ENCODE data around the gene PMM1. TPM values are rescaled to one million over a fixed set of nuclear protein-coding genes. Genes with fewer than 3 reads are reported as not detected.

Gene PMM1
- total RNA-seq, 1 experiment from 2014 or later: 18.6 TPM

DNA sequence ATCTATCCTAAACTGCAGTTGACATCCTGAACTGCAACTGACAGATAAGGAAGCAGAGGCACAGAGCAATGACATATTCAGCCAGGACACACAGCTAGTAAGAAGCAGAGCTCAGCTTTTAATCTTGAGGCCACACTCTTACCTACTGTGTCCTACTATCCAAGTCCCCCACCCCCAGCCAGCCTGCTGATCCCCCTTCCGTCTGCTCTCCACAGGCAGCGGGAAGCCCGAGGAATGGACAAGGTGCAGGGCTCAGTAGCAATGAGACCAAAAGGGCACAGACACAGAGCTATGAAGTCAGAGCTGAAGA lies 49.7 kb downstream of the PMM1 start:
- TF ChIP-seq, protein P1, sequence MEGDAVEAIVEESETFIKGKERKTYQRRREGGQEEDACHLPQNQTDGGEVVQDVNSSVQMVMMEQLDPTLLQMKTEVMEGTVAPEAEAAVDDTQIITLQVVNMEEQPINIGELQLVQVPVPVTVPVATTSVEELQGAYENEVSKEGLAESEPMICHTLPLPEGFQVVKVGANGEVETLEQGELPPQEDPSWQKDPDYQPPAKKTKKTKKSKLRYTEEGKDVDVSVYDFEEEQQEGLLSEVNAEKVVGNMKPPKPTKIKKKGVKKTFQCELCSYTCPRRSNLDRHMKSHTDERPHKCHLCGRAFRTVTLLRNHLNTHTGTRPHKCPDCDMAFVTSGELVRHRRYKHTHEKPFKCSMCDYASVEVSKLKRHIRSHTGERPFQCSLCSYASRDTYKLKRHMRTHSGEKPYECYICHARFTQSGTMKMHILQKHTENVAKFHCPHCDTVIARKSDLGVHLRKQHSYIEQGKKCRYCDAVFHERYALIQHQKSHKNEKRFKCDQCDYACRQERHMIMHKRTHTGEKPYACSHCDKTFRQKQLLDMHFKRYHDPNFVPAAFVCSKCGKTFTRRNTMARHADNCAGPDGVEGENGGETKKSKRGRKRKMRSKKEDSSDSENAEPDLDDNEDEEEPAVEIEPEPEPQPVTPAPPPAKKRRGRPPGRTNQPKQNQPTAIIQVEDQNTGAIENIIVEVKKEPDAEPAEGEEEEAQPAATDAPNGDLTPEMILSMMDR (conservative IDR thresholded peaks at IDR 0.05; ENCODE audit: low read depth, low read length): no peak
- TF ChIP-seq EZH2phosphoT487 (IDR thresholded peaks at IDR 0.05; ENCODE audit: borderline replicate concordance, low read length): no peak
- no peak for TF ChIP-seq EZH2 (IDR thresholded peaks at IDR 0.05; ENCODE audit: low read length, unreplicated experiment)
- BruUV-seq (replicated peaks): no TSS peak
- Histone ChIP-seq H3K27ac (ENCODE audit: low read length) (no peak overlapping the region), H3K4me1 (ENCODE audit: insufficient read depth, low read length) (0 out of 2 replicates have a peak, but pooled peaks cover 4% of the 10 kb centered on the region), H3K9me2 (replicated peaks; ENCODE audit: low read length) (no peaks in the 10 kb centered on the region), H3K79me2 (ENCODE audit: low read length) (peaks cover 58% of the 10 kb centered on the region), H3K27me3 (ENCODE audit: low read length) (no peaks in the 10 kb centered on the region), H3K9ac (ENCODE audit: low read length) (no peak overlapping the region), H3F3A (ENCODE audit: low read length, unreplicated experiment) (no peaks in the 10 kb centered on the region), H3K9me3 (ENCODE audit: low read length) (no peaks in the 10 kb centered on the region), H3K36me3 (ENCODE audit: low read depth, low read length) (0 out of 2 replicates have a peak, but pooled peaks cover 3% of the 10 kb centered on the region), H2AFZ (ENCODE audit: low read length) (no peak overlapping the region), H3K4me3 (ENCODE audit: low read length) (no peak overlapping the region), H3K4me2 (ENCODE audit: low read length) (no peak overlapping the region), H4K20me1 (ENCODE audit: low read length) (peaks cover 20% of the 10 kb centered on the region)
- ChIA-PET CTCF (no interaction called here), POLR2A (ENCODE audit: unreplicated experiment) (interaction anchor here (0.5 kb wide), 1 partner anchor 50 kb away, joined by 8 read pairs; the partner anchor contains the start of gene PMM1)
- DNase-seq (no peak), ATAC-seq (no peak)
- intact Hi-C loops (cut with micrococcal nuclease): no loop called here

- Histone ChIP-seq H3K36me3 (ENCODE audit: low read depth, low read length) (0 out of 2 replicates have a peak, but pooled peaks cover 3% of the 10 kb centered on the region), H3K9me3 (ENCODE audit: low read length) (no peaks in the 10 kb centered on the region), H3K4me3 (ENCODE audit: low read length) (no peak overlapping the region), H3K79me2 (ENCODE audit: low read length) (peaks cover 58% of the 10 kb centered on the region), H3K9ac (ENCODE audit: low read length) (no peak overlapping the region), H3K9me2 (replicated peaks; ENCODE audit: low read length) (no peaks in the 10 kb centered on the region), H3K27ac (ENCODE audit: low read length) (no peak overlapping the region), H4K20me1 (ENCODE audit: low read length) (peaks cover 20% of the 10 kb centered on the region), H2AFZ (ENCODE audit: low read length) (no peak overlapping the region), H3K27me3 (ENCODE audit: low read length) (no peaks in the 10 kb centered on the region), H3F3A (ENCODE audit: low read length, unreplicated experiment) (no peaks in the 10 kb centered on the region), H3K4me2 (ENCODE audit: low read length) (no peak overlapping the region), H3K4me1 (ENCODE audit: insufficient read depth, low read length) (no peaks in the 10 kb centered on the region)
- TF ChIP-seq, protein P1 (conservative IDR thresholded peaks at IDR 0.05; ENCODE audit: low read depth, low read length): no peak
- TF ChIP-seq EZH2phosphoT487 (IDR thresholded peaks at IDR 0.05; ENCODE audit: borderline replicate concordance, low read length) (no peak), EZH2 (IDR thresholded peaks at IDR 0.05; ENCODE audit: low read length, unreplicated experiment) (no peak)
- ATAC-seq (no peak), DNase-seq (no peak)
- CTCF ChIA-PET: no interaction called here
- intact Hi-C loops (cut with micrococcal nuclease): no loop called here
- POLR2A ChIA-PET (ENCODE audit: unreplicated experiment): no interaction called here
- no TSS peak for BruUV-seq (replicated peaks)
Measured at GRCh38 chr22:41539146-41540005, 50.3 kb downstream of the PMM1 start.

- ChIA-PET CTCF (no interaction called here), POLR2A (ENCODE audit: unreplicated experiment) (no interaction called here)
- H3K27ac ChIP-seq (ENCODE audit: low read length): no peak overlapping the region
- H3K4me3 ChIP-seq (ENCODE audit: low read length): no peak overlapping the region
- ATAC-seq (no peak), DNase-seq (no peak)
- H3K27me3 ChIP-seq (ENCODE audit: low read length): no peaks in the 10 kb centered on the region
- BruUV-seq (replicated peaks): no TSS peak
- H3F3A ChIP-seq (ENCODE audit: low read length, unreplicated experiment): no peaks in the 10 kb centered on the region
- no peaks in the 10 kb centered on the region for H3K9me3 ChIP-seq (ENCODE audit: low read length)
- H3K9me2 ChIP-seq (replicated peaks; ENCODE audit: low read length): no peaks in the 10 kb centered on the region
- 0 out of 2 replicates have a peak, but pooled peaks cover 3% of the 10 kb centered on the region for H3K36me3 ChIP-seq (ENCODE audit: low read depth, low read length)
- peaks cover 51% of the 10 kb centered on the region for H3K79me2 ChIP-seq (ENCODE audit: low read length)
- H3K4me1 ChIP-seq (ENCODE audit: insufficient read depth, low read length): no peaks in the 10 kb centered on the region
- TF ChIP-seq, protein P1 (conservative IDR thresholded peaks at IDR 0.05; ENCODE audit: low read depth, low read length): no peak
- TF ChIP-seq EZH2 (IDR thresholded peaks at IDR 0.05; ENCODE audit: low read length, unreplicated experiment) (no peak), EZH2phosphoT487 (IDR thresholded peaks at IDR 0.05; ENCODE audit: borderline replicate concordance, low read length) (no peak)
- no peak overlapping the region for H3K4me2 ChIP-seq (ENCODE audit: low read length)
- intact Hi-C loops (cut with micrococcal nuclease): no loop called here
- H4K20me1 ChIP-seq (ENCODE audit: low read length): peaks cover 20% of the 10 kb centered on the region
- no peak overlapping the region for H3K9ac ChIP-seq (ENCODE audit: low read length)
- no peak overlapping the region for H2AFZ ChIP-seq (ENCODE audit: low read length)
Measured at GRCh38 chr22:41538583-41538982, 51.1 kb downstream of the PMM1 start.

All from PC-3 (cell line).